Prostate gland (tissue), 2 donors: Measurements from ENCODE around the gene YJU2.

Experiments
- CTCF ChIP-seq, 4 experiments: fragments of 200-600 bp in 2 of 4; fragments of 450-650 bp in 2 of 4; sonication (generic) in 2 of 4; IDR thresholded peaks; 1 replicate in 3 of 4; 2 replicates in 1 of 4; pipeline ENCODE4 v1.5.1; 2016 to 2019; ENCODE audit warnings: antibody characterized with exemption in 4 of 4, mild to moderate bottlenecking in 2 of 4, moderate library complexity in 2 of 4
- POLR2A ChIP-seq: fragments of 450-650 bp; IDR thresholded peaks from one replicate; pipeline ENCODE4 v1.6.1; 2016; ENCODE audit warnings: antibody characterized with exemption, mild to moderate bottlenecking
- POLR2AphosphoS5 ChIP-seq: sonication (generic); formaldehyde crosslinking; IDR thresholded peaks from one replicate; pipeline ENCODE4 v1.6.1; 2017; ENCODE audit warnings: antibody characterized with exemption

GRCh38 chr19:4277191-4277696 is 30.4 kb downstream of the YJU2 start:
- TF ChIP-seq CTCF (IDR thresholded peaks at IDR 0.05) (no peak), POLR2A (no peak), POLR2AphosphoS5 (no peak)
